Measurements from ENCODE around the gene INTS4. TPM values are rescaled to one million over a fixed set of nuclear protein-coding genes. Genes with fewer than 3 reads are reported as not detected.
"Not testable (repeated sequence)": the region's sequence is repeated elsewhere in the genome, so short reads cannot be mapped to it uniquely, and the experiment has no call there.

INTS4 gene
- total and polyA plus RNA-seq, 2 of the 4 experiments (the other 2 are of a cell fraction), result 24.0 to 52.5 TPM

DNA sequence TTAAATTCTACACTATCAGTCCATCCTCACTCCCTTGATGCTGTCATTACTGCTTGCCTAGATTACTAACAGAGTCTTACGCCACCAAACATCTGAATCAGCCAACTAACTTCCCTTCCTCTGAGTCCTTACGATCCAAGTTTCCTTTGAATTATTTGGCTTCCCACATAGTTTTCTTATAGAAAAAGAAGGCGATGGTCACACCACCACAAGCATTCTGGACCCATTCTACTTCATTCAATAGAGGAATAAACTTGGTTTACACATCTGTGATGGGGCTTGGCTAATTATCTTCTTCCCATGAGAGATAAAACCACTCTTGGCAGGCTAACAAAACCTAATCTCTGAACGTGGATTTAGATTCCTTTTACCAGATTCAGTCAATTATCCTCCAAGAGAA, 35.0 kb downstream of the INTS4 start:
- no peak overlapping the region for H2BK20ac ChIP-seq (ENCODE audit: low read depth, low read length)
- no peak overlapping the region for H3K4me3 ChIP-seq (ENCODE audit: insufficient read depth, low read depth, low read length)
- no peak overlapping the region for H2AK9ac ChIP-seq (replicated peaks; ENCODE audit: low read depth, low read length, poor library complexity)
- H2BK120ac ChIP-seq (ENCODE audit: low read depth, low read length), result no peak overlapping the region
- H3K9ac ChIP-seq (ENCODE audit: low read depth, low read length), result no peak overlapping the region
- ATAC-seq (ENCODE audit: low read depth) (no peak; the same call in 1 of the 2 replicates), DNase-seq (peak; percentile 61)
- dilution Hi-C loops (cut with HindIII; ENCODE audit: low sequenced_read_pairs, unreplicated experiment) (no loop called here), intact Hi-C loops (cut with micrococcal nuclease) (no loop called here), in situ Hi-C loops (cut with MboI; ENCODE audit: low sequenced_read_pairs) (no loop called here)
- no peaks in the 10 kb centered on the region; a peak in 1 of 4 replicates for H3K79me1 ChIP-seq (ENCODE audit: low read depth in 1 of 2, low read length in 2 of 2)
- no peak overlapping the region for H3K4me2 ChIP-seq (ENCODE audit: low read depth, low read length)
- H3K36me3 ChIP-seq (ENCODE audit: control insufficient read depth, insufficient read depth, low read length), result peaks cover 15% of the 10 kb centered on the region
- H3K27ac ChIP-seq (ENCODE audit: insufficient read depth, low read length), result no peak overlapping the region
- no peak overlapping the region for H3K18ac ChIP-seq (ENCODE audit: low read depth, low read length)
- BruUV-seq (replicated peaks), result no TSS peak
- H2BK5ac ChIP-seq (ENCODE audit: low read depth, low read length, poor library complexity, severe bottlenecking), result no peak overlapping the region
- ChIA-PET POLR2A (ENCODE audit: unreplicated experiment) (no interaction called here), CTCF (no interaction called here)
- no peak overlapping the region for H3K23ac ChIP-seq (ENCODE audit: low read depth, low read length)
- TF ChIP-seq RCOR1 (IDR thresholded peaks at IDR 0.05; ENCODE audit: insufficient replicate concordance, low read length), result no peak
- 0 out of 2 replicates have a peak, but pooled peaks have one; percentile 17 for TF ChIP-seq CEBPB (IDR thresholded peaks at IDR 0.05; ENCODE audit: low read depth, low read length)
- no peak overlapping the region for H4K8ac ChIP-seq (ENCODE audit: low read depth in 2 of 2, low read length in 2 of 2)
- no peak overlapping the region for H3K56ac ChIP-seq (ENCODE audit: extremely low read depth, insufficient read depth, low read length)
- no peaks in the 10 kb centered on the region for H3K9me3 ChIP-seq (ENCODE audit: control insufficient read depth, insufficient read depth, low read length)
- no CpG with 5 or more reads among the region's 4 CpGs for WGBS, 2 experiments (ENCODE audit: extremely low coverage in 2 of 2, insufficient read length in 1 of 2)
- no peak overlapping the region for H2AFZ ChIP-seq (replicated peaks; ENCODE audit: low read length, poor library complexity)
- no peak overlapping the region for H2BK15ac ChIP-seq (ENCODE audit: low read depth, low read length)
- no peak overlapping the region for H2AK5ac ChIP-seq (ENCODE audit: low read depth, low read length)
- H3K4me1 ChIP-seq (ENCODE audit: control insufficient read depth, insufficient read depth, low read length), result no peaks in the 10 kb centered on the region
- H4K91ac ChIP-seq (ENCODE audit: insufficient read depth, low read depth, low read length), result no peak overlapping the region
- no peaks in the 10 kb centered on the region for H4K20me1 ChIP-seq (ENCODE audit: insufficient read depth, low read length)
- H3K14ac ChIP-seq (replicated peaks; ENCODE audit: low read depth, low read length), result no peak overlapping the region
- H3K4ac ChIP-seq (ENCODE audit: low read depth, low read length), result no peak overlapping the region
- H3K9me1 ChIP-seq (ENCODE audit: insufficient read depth, low read length), result no peaks in the 10 kb centered on the region
- H3K27me3 ChIP-seq (ENCODE audit: control insufficient read depth, insufficient read depth, low read length), result no peaks in the 10 kb centered on the region
- H4K5ac ChIP-seq (ENCODE audit: low read depth, low read length), result no peak overlapping the region

- not testable (repeated sequence) for H3K4ac ChIP-seq (ENCODE audit: low read depth, low read length); H3K4me2 ChIP-seq (ENCODE audit: low read depth, low read length)
Observed at GRCh38 chr11:77958583-77959177, 35.8 kb downstream of the INTS4 start.

More at GRCh38 chr11:77958583-77959177, 35.8 kb downstream of the INTS4 start:
- intact Hi-C loops (cut with micrococcal nuclease); H2BK120ac ChIP-seq (ENCODE audit: low read depth, low read length); H3K14ac ChIP-seq (replicated peaks; ENCODE audit: low read depth, low read length); dilution Hi-C loops (cut with HindIII; ENCODE audit: low sequenced_read_pairs, unreplicated experiment); H3K9me1 ChIP-seq (ENCODE audit: insufficient read depth, low read length); H3K23ac ChIP-seq (ENCODE audit: low read depth, low read length); H4K91ac ChIP-seq (ENCODE audit: insufficient read depth, low read depth, low read length); H3K56ac ChIP-seq (ENCODE audit: extremely low read depth, insufficient read depth, low read length); H3K4me3 ChIP-seq (ENCODE audit: insufficient read depth, low read depth, low read length); H3K9ac ChIP-seq (ENCODE audit: low read depth, low read length); H3K27ac ChIP-seq (ENCODE audit: insufficient read depth, low read length); H2BK15ac ChIP-seq (ENCODE audit: low read depth, low read length); POLR2A ChIA-PET (ENCODE audit: unreplicated experiment); H2AFZ ChIP-seq (replicated peaks; ENCODE audit: low read length, poor library complexity); H2BK5ac ChIP-seq (ENCODE audit: low read depth, low read length, poor library complexity, severe bottlenecking); H4K20me1 ChIP-seq (ENCODE audit: insufficient read depth, low read length); H2AK9ac ChIP-seq (replicated peaks; ENCODE audit: low read depth, low read length, poor library complexity); H3K18ac ChIP-seq (ENCODE audit: low read depth, low read length); BruUV-seq (replicated peaks); H2AK5ac ChIP-seq (ENCODE audit: low read depth, low read length); H4K5ac ChIP-seq (ENCODE audit: low read depth, low read length); H3K9me3 ChIP-seq (ENCODE audit: control insufficient read depth, insufficient read depth, low read length); H3K4me1 ChIP-seq (ENCODE audit: control insufficient read depth, insufficient read depth, low read length); H3K79me1 ChIP-seq (ENCODE audit: low read depth in 1 of 2, low read length in 2 of 2); H2BK20ac ChIP-seq (ENCODE audit: low read depth, low read length); in situ Hi-C loops (cut with MboI; ENCODE audit: low sequenced_read_pairs); H4K8ac ChIP-seq (ENCODE audit: low read depth in 2 of 2, low read length in 2 of 2); H3K27me3 ChIP-seq (ENCODE audit: control insufficient read depth, insufficient read depth, low read length): not testable (repeated sequence)
- peaks cover 17% of the 10 kb centered on the region for H3K36me3 ChIP-seq (ENCODE audit: control insufficient read depth, insufficient read depth, low read length)
- CTCF ChIA-PET, result interaction anchor here (0.8 kb wide), 1 partner anchor 99 kb away, joined by 3 read pairs; no protein-coding TSS in a partner anchor
- ATAC-seq (ENCODE audit: low read depth), result peak; percentile 79
- no CpG with 5 or more reads among the region's 3 CpGs for WGBS, 2 experiments (ENCODE audit: extremely low coverage in 2 of 2, insufficient read length in 1 of 2)
- DNase-seq, result peak; percentile 28

All from IMR-90 (cell line).